Activated naive CD4-positive, alpha-beta T cell treated with Interleukin-2 at 50 U/mL for 16 hours (primary cell): ENCODE data around the gene CAMK4.
A peak's percentile ranks its signal among the peaks of the same experiment; 100 is the strongest.

Source experiments
- DNase-seq: peaks from one replicate; pipeline ENCODE4 v3.0.0-alpha.2; 2020

The CAMK4 gene

GRCh38 chr5:111507276-111507675 is 283.1 kb downstream of the CAMK4 start:
- DNase-seq = no peak

GRCh38 chr5:111509119-111509518 is 284.9 kb downstream of the CAMK4 start:
- no peak for DNase-seq

- DNase-seq = no peak
Observed at GRCh38 chr5:111511174-111511830, 287.1 kb downstream of the CAMK4 start.

GRCh38 chr5:111511831-111512374 is 287.7 kb downstream of the CAMK4 start:
- DNase-seq = no peak

- peak; percentile 93 for DNase-seq
Observed at GRCh38 chr5:111512375-111513130, 288.4 kb downstream of the CAMK4 start, which contains the start of gene STARD4. Gene STARD4, minus strand, starts transcription at chr5:111512535. Its CDS starts 5,102 bp downstream, at chr5:111507433.

GRCh38 chr5:111513131-111513520 is 288.9 kb downstream of the CAMK4 start:
- peak; percentile 73 for DNase-seq

GRCh38 chr5:111514087-111514486 is 289.9 kb downstream of the CAMK4 start:
- no peak for DNase-seq

- DNase-seq = no peak
Observed at GRCh38 chr5:111517853-111518501, 293.8 kb downstream of the CAMK4 start.

- no peak for DNase-seq
Observed at GRCh38 chr5:111518777-111519176, 294.6 kb downstream of the CAMK4 start.

GRCh38 chr5:111520908-111521307 is 296.7 kb downstream of the CAMK4 start:
- no peak for DNase-seq

GRCh38 chr5:111528056-111528455 is 303.9 kb downstream of the CAMK4 start:
- DNase-seq = no peak

GRCh38 chr5:111530298-111530740 is 306.1 kb downstream of the CAMK4 start:
- DNase-seq = peak; percentile 77

- DNase-seq = no peak
Observed at GRCh38 chr5:111532886-111533582, 308.9 kb downstream of the CAMK4 start.

- DNase-seq = no peak
Observed at GRCh38 chr5:111535879-111536549, 311.8 kb downstream of the CAMK4 start.

GRCh38 chr5:111537141-111538024 is 313.2 kb downstream of the CAMK4 start:
- no peak for DNase-seq
